NCI-H1048 (cell line): ENCODE results near the gene ARHGAP5.

Experiments used
- DNase-seq: peaks from one replicate; lab custom pipeline; 2025; lab: John Stamatoyannopoulos, UW

ARHGAP5 gene

DNA sequence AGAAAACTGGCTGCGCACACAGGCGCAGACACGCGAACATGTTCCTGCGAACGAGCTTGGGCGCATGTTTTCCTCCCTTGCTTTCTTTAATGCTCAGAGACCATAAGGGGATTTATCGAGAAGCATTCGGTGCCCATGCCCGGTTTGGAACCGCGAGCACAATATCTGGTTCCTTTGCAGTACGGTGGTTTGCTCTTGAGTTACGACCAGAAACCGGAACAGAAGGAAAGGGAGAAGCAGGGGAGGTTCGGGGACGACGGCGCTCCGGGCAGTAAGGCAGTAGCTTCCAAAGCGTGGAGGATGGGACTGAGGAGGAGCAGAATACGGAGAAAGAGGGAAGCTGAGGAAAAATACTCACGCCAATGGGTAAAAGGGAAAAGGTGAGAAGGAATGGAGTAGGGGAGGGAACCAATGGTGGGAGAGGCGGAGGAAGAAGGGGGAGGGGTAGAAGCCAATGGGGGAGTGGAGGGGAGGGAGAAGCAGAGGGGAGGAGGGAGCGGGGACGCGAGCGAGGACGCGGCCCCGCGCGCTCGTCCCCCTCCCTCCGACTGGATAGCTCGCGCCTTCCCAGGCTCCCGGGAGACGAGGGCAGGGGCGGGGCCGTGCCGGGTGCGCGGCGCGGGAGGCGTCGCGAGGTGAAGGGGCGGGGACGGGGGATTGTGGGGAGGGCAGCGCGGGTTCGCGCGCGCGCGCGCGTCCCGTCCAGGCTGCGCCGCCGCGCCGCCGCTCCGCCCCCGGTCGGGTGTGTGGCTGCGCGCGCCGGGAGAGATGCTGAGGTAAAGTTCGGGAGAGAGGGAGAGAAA lies 625 bp upstream of the ARHGAP5 start:
- peak; percentile 86 for DNase-seq

DNA sequence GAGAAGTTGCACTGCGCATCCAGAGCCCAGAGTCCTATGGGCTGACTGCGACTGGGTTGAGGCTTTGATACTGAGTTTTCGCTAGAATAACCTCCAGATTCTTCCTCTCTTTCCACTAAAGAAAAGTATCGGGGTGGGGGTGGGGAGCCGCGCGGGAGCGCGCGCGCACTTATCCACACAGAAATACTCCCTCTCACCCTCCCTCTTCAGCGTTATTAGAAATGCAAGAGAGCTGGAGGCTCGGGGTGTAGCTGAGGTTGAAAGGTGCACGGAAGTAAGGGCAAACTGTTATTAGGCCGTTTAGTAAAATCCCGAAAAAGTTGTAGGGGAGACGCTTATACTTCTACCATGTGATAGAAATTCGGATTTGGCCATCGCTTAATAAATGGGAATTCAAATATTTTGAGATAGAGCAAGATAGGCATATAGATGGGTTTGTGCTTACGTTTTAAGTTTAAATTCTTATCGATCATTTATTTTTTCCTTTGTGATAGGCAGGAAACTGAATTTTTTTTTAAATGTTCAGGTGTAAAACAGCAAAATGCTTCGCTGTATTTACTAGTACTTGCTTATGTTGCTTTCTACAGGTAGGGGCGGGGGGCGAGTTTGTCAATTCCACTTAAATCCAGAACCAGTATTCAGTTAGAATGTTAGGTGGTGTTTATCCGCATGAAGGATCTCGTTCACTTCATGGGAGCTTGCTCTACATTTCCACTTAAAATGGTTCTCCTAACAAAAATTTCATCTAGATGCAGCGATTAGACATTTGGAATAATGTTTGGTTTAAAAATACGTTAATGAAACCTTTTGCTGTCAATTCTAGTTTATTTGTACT lies 1.1 kb downstream of the ARHGAP5 start:
- no peak for DNase-seq

DNA sequence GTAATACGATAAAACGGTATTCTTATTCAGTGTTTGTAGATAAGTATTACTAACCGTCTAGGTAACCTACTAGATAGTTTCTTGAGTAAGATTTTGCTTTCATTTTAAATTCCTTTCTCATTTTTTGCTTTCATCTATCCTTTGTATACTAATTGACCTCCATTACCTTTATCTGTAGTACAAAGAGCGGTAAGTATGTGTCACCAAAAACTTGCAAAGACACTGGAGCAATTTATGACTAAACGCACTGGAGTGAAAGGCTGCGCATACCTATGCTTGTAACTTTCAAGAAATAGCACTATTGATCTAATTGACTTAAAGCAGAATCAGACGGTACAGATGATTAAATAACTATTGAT lies 1.7 kb downstream of the ARHGAP5 start:
- DNase-seq = no peak

DNA sequence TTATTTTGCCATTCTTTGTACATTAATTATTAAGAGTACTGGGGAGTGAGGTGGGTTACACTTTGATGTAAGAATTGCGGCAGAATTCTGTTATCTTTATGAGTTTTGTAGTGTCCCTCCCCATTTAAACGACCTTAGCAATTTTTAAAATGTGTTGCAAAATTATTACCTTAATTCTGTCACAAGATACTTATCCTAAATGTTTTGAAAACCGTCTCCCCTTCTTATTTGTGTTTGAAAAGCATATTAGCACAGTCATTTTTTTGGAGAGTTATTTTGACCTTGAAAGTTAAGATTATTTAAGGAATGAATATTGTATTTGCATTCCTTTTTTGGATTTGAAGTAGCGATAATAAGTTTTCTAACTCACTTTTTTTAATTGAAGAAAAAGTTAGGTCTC lies 2.2 kb downstream of the ARHGAP5 start:
- DNase-seq = no peak

DNA sequence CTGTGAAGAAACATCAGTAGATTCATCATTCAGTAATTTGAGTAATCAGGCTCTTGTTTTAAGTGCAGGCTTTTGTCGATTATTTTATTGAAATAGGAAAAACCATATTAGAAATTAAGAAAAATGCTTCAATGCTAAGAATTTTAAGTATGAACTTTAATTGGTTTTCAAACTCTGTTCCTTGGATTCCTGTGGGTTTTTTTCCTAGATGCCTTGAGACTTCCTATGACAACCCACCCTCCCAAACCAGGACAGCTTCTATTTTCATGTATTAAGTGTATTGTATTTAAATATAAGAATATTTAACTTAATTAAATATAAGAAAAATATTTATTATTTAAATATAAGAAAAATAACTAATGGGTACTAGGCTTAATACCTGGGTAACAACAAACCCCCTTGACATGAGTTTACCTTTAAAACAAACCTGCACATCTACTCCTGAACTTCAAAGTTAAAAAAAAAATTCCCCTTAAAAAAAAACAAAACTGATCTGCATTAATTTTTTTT lies 3.0 kb downstream of the ARHGAP5 start:
- DNase-seq = no peak

DNA sequence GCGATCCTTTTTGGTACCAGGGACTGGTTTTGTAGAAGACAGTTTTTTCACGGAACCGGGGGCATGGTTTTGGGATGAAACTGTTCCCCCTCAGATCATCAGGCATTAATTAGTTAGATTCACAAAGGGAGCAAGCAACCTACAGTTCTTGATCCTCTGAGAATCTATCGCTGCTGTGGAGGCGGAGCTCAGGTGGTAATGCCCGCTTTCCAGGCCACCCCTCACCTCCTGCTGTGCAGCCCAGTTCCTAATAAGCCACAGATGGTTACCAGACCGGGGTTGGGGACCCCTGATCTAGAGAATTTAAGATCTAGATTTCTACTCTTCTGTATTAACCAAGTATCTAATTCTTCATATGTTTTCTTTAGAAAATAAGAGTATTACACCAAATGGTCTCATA lies 4.8 kb downstream of the ARHGAP5 start:
- DNase-seq = no peak

GRCh38 chr14:32083315-32083624 lies 6.2 kb downstream of the ARHGAP5 start:
- DNase-seq = no peak

GRCh38 chr14:32083789-32084188 lies 6.7 kb downstream of the ARHGAP5 start:
- DNase-seq = no peak

- DNase-seq = no peak
Observed at GRCh38 chr14:32085182-32085844, 8.2 kb downstream of the ARHGAP5 start.

DNA sequence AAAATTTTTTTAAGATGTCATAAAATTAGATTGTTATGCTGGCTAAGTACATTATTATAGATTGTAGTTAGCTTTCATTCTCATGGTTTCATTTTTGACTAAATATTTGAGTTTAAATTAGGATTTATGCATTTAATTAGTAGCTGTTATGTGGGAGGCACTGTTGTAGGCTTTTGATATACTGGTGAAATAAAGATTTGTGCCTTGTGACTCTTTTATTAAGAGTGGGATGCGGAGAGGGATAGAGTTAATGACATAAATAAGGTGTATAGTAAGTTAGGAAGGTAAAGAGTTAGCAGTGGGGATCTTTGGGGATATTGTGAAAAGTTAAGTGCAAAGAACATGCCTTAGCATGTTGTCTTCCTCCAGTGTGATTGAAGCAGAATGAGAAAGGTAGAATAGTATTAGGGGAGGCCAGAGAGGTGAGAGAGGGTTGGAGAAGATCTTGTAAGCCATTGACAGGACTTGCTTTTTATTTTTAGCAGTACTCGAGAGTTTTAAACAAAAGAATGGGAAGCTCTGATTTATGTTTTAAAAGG lies 8.8 kb downstream of the ARHGAP5 start:
- DNase-seq = no peak

GRCh38 chr14:32087173-32087861 lies 10.2 kb downstream of the ARHGAP5 start:
- DNase-seq = no peak

GRCh38 chr14:32087907-32088306 lies 10.8 kb downstream of the ARHGAP5 start:
- DNase-seq = no peak

DNA sequence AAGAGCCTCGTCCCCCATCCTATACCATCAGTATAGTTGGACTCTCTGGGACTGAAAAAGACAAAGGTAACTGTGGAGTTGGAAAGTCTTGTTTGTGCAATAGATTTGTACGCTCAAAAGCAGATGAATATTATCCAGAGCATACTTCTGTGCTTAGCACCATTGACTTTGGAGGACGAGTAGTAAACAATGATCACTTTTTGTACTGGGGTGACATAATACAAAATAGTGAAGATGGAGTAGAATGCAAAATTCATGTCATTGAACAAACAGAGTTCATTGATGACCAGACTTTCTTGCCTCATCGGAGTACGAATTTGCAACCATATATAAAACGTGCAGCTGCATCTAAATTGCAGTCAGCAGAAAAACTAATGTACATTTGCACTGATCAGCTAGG lies 13.6 kb downstream of the ARHGAP5 start:
- DNase-seq = no peak

GRCh38 chr14:32099473-32099872 lies 22.4 kb downstream of the ARHGAP5 start:
- no peak for DNase-seq

DNA sequence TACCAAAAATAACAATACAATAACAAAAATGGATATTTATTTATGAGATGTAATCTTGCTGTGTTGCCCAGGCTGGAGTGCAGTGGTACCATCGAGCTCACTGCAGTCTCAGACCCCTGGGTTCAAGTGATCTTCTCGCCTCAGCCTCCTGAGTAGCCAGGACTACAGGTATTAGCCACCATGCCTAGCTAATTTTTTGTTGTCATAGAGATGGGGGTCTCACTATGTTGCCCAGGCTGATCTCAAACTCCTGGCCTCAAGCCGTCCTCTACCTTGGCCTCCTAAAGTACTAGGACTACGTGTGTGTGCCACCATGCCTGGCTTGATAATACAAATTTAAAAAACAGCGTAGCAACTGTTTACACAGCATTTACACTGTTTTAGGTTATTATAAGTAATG lies 23.1 kb downstream of the ARHGAP5 start:
- no peak for DNase-seq

- DNase-seq = no peak
Observed at GRCh38 chr14:32102152-32102787, 25.2 kb downstream of the ARHGAP5 start.

DNA sequence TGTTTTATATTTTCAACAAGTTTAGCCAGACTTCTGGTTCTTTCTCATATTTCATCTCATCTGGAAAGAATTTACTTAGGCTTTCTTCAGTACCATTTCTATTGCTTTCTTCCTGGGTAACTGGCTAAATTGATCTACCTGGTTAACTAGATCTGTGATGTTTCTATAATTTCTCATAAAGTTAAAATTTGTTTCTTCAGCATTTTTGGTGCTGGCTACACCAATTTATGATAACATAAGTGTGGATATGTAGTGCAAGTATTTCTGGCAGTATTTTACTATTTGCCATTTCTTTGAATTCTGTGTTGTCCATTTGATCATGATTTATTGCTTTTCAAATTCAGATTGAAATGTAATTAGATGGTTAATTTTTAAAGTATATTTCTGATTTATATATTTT lies 25.9 kb downstream of the ARHGAP5 start:
- DNase-seq = no peak

DNA sequence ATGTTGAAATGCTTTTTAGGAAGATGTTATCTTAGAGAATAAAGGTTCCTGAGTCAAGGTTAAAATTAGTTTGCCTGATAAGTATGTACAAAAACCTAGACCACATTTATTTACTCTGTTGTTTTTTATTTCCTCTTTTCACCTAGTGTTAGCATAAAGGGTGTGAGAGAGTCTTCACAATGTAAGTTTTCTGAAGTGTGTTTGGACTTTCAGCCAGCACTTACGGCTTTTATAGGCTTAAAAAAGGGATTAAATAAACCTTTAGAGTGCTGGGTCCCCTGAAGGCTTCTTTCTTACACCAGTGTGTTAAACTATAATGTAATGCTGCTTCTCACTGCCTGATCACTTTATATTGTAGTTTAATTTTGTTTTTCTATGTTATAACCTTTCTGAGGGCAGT lies 27.2 kb downstream of the ARHGAP5 start:
- DNase-seq = no peak

GRCh38 chr14:32104803-32105202 lies 27.7 kb downstream of the ARHGAP5 start:
- no peak for DNase-seq

- DNase-seq = no peak
Observed at GRCh38 chr14:32109676-32110547, 32.8 kb downstream of the ARHGAP5 start.

GRCh38 chr14:32110548-32110896 lies 33.4 kb downstream of the ARHGAP5 start:
- no peak for DNase-seq
